NCI-H146 treated with DMSO at 0.1 percent for 48 hours (cell line): ENCODE measurements around the gene LYZL2.
"Not testable (repeated sequence)": the region's sequence is repeated elsewhere in the genome, so short reads cannot be mapped to it uniquely, and the experiment has no call there.

Source experiments
- DNase-seq: peaks from one replicate; lab custom pipeline; 2025; ENCODE audit not compliant: unreplicated experiment; lab: John Stamatoyannopoulos, UW

Gene LYZL2

GRCh38 chr10:30639946-30640786, 10.6 kb upstream of the LYZL2 start:
- peak; percentile 1 for DNase-seq

GRCh38 chr10:30637881-30638467, 8.4 kb upstream of the LYZL2 start:
- DNase-seq, result no peak

- no peak for DNase-seq
Measured at GRCh38 chr10:30631188-30631587, 1.6 kb upstream of the LYZL2 start.

- DNase-seq, result no peak
Measured at GRCh38 chr10:30630571-30630970, 1.0 kb upstream of the LYZL2 start.

GRCh38 chr10:30628576-30628975, 977 bp downstream of the LYZL2 start:
- DNase-seq, result not testable (repeated sequence)

- DNase-seq, result not testable (repeated sequence)
Measured at GRCh38 chr10:30626837-30627236, 2.7 kb downstream of the LYZL2 start.

GRCh38 chr10:30626196-30626595, 3.4 kb downstream of the LYZL2 start:
- not testable (repeated sequence) for DNase-seq

- DNase-seq, result no peak
Measured at GRCh38 chr10:30625080-30625479, 4.5 kb downstream of the LYZL2 start.

- no peak for DNase-seq
Measured at GRCh38 chr10:30619966-30620365, 9.6 kb downstream of the LYZL2 start.

- no peak for DNase-seq
Measured at GRCh38 chr10:30617070-30617469, 12.5 kb downstream of the LYZL2 start.

- DNase-seq, result not testable (repeated sequence)
Measured at GRCh38 chr10:30611041-30611440, 18.5 kb downstream of the LYZL2 start.

- DNase-seq, result no peak
Measured at GRCh38 chr10:30607814-30608213, 21.7 kb downstream of the LYZL2 start.

GRCh38 chr10:30606313-30606712, 23.2 kb downstream of the LYZL2 start:
- no peak for DNase-seq

- not testable (repeated sequence) for DNase-seq
Measured at GRCh38 chr10:30605341-30606121, 24.0 kb downstream of the LYZL2 start.

GRCh38 chr10:30603589-30603988, 26.0 kb downstream of the LYZL2 start:
- DNase-seq, result no peak

GRCh38 chr10:30602747-30603146, 26.8 kb downstream of the LYZL2 start:
- DNase-seq, result no peak

GRCh38 chr10:30600005-30600404, 29.5 kb downstream of the LYZL2 start:
- DNase-seq, result no peak

- no peak for DNase-seq
Measured at GRCh38 chr10:30598105-30598776, 31.3 kb downstream of the LYZL2 start.

- DNase-seq, result not testable (repeated sequence)
Measured at GRCh38 chr10:30597433-30597824, 32.1 kb downstream of the LYZL2 start.

GRCh38 chr10:30596493-30597432, 32.8 kb downstream of the LYZL2 start:
- DNase-seq, result not testable (repeated sequence)
